Islet precursor cell (in vitro differentiated cells): ENCODE results near the gene DLX4.

Source experiments
- DNase-seq: peaks from one replicate; pipeline ENCODE4 v3.0.0-alpha.2; 2018

Gene DLX4

DNA sequence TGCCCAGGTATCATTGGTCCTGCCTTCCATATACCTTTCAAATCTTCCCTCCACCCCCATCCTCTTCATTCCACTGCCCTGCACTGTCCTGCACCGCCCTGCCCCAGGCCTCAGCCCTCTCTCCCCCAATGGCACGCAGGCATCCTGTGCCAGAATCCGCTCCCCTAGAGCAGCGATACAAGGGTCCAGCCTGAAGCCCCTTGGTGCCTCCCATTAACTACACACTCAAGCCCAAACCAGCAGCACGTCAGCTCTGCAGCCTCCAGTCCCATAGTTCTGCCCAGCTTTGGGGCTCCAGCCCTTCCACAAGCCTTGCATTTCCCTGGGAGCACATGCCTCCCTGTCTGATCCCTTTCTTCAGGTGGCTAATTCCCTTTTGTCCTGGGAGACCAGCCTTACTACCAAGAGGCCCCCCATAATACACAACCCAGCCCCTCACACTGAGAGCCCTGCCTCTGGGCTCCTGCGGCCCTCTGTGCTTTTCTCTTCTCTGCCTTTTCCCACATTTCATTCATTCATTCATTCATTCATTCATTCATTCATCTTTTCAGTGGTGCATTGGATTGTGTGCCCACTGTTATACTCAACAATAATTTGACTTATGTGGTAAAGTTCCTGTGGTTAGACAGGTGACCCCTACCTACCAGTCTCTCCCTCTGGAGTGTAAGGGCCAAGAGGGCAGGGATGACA lies 52.8 kb downstream of the DLX4 start:
- peak; percentile 48 for DNase-seq

GRCh38 chr17:50022463-50023130 lies 53.6 kb downstream of the DLX4 start:
- peak; percentile 53 for DNase-seq

GRCh38 chr17:50023520-50023919 lies 54.5 kb downstream of the DLX4 start:
- peak; percentile 4 for DNase-seq
